Ishikawa (cell line): ENCODE data around the gene BARX1.

ENCODE experiments used
- CEBPB ChIP-seq: IDR thresholded peaks from 2 replicates; pipeline ENCODE4 v1.6.1; 2012
- CREB1 ChIP-seq: IDR thresholded peaks from 2 replicates; pipeline ENCODE4 v1.6.1; 2012; ENCODE audit warnings: low read depth
- EGR1 ChIP-seq: IDR thresholded peaks from 2 replicates; pipeline ENCODE4 v1.6.1; 2012
- EP300 ChIP-seq: IDR thresholded peaks from 2 replicates; pipeline ENCODE4 v1.6.1; 2012; ENCODE audit warnings: borderline replicate concordance
- MAX ChIP-seq: IDR thresholded peaks from 2 replicates; pipeline ENCODE4 v1.6.1; 2012
- NFIC ChIP-seq: IDR thresholded peaks from 2 replicates; pipeline ENCODE4 v1.6.1; 2012
- RAD21 ChIP-seq: IDR thresholded peaks from 2 replicates; pipeline ENCODE4 v1.6.1; 2012; ENCODE audit warnings: low read depth
- REST ChIP-seq: IDR thresholded peaks from 2 replicates; pipeline ENCODE4 v1.6.1; 2012; ENCODE audit warnings: low read depth, mild to moderate bottlenecking
- TEAD4 ChIP-seq: IDR thresholded peaks from 2 replicates; pipeline ENCODE4 v1.6.1; 2012
- USF1 ChIP-seq: IDR thresholded peaks from 2 replicates; pipeline ENCODE4 v1.6.1; 2012
- YY1 ChIP-seq: IDR thresholded peaks from 2 replicates; pipeline ENCODE4 v1.6.1; 2012; ENCODE audit warnings: low read depth

- TF ChIP-seq REST = no peak
- no peak for TF ChIP-seq CREB1
- no peak for TF ChIP-seq EP300
- no peak for TF ChIP-seq RAD21
- no peak for TF ChIP-seq MAX
- TF ChIP-seq YY1 = no peak
- no peak for TF ChIP-seq CEBPB
- TF ChIP-seq NFIC = no peak
- no peak for TF ChIP-seq USF1
- no peak for TF ChIP-seq TEAD4
- no peak for TF ChIP-seq EGR1
These were observed 29.7 kb upstream of the BARX1 start for GRCh38 chr9:93984860-93985259.
